CD4-positive, alpha-beta memory T cell (primary cell): ENCODE data around the gene THEMIS. TPM values are rescaled to one million over a fixed set of nuclear protein-coding genes. Genes with fewer than 3 reads are reported as not detected.
"Not testable (repeated sequence)": the region's sequence is repeated elsewhere in the genome, so short reads cannot be mapped to it uniquely, and the experiment has no call there.

Experiments
- CTCF ChIA-PET: fragments of 350-600 bp; sonication (Branson Sonifier 250); formaldehyde crosslinking; loops from one replicate; lab custom pipeline; 2021; ENCODE audit warnings: inconsistent platforms; ENCODE audit not compliant: partially characterized antibody; lab: Charles Lee
- POLR2A ChIA-PET: fragments of 350-600 bp; sonication (Branson Sonifier 250); formaldehyde crosslinking; loops from one replicate; lab custom pipeline; 2021; ENCODE audit not compliant: partially characterized antibody; lab: Charles Lee
- DNase-seq, 5 donors: peaks; one replicate each; pipeline versions ENCODE4 v3.0.0 to v3.0.0-alpha.2; 2020 to 2022; ENCODE audit warnings: mixed read lengths in 1 of 5
- H3K27ac ChIP-seq: one replicate; pipeline ENCODE4 v1.7.0; 2013; ENCODE audit warnings: low read depth, low read length
- H3K27me3 ChIP-seq: 2 replicates; pipeline ENCODE4 v1.7.0; 2013; ENCODE audit warnings: mild to moderate bottlenecking, low read length, moderate library complexity; ENCODE audit not compliant: insufficient read depth
- H3K36me3 ChIP-seq: 2 replicates; pipeline ENCODE4 v1.7.0; 2013; ENCODE audit warnings: mild to moderate bottlenecking, low read length, moderate library complexity; ENCODE audit not compliant: insufficient read depth
- H3K4me1 ChIP-seq: 2 replicates; pipeline ENCODE4 v1.7.0; 2013; ENCODE audit warnings: mild to moderate bottlenecking, low read length, moderate library complexity; ENCODE audit not compliant: insufficient read depth
- H3K4me3 ChIP-seq, 2 donors: one replicate each; pipeline ENCODE4 v1.7.0; 2013; ENCODE audit warnings: low read length in 2 of 2, mild to moderate bottlenecking in 1 of 2
- H3K9me3 ChIP-seq, 2 donors: one replicate each; pipeline ENCODE4 v1.7.0; 2013; ENCODE audit warnings: low read length in 2 of 2, control low read depth in 1 of 2; ENCODE audit not compliant: control insufficient read depth in 1 of 2
- H3K27ac Mint-ChIP-seq, 7 donors: one replicate each; pipeline ENCODE4 v1.8.0; 2020 to 2021; ENCODE audit warnings: mixed read lengths in 7 of 7, mild to moderate bottlenecking in 6 of 7, inconsistent platforms in 3 of 7, moderate library complexity in 3 of 7
- H3K27me3 Mint-ChIP-seq, 2 donors: one replicate each; pipeline ENCODE4 v1.8.0; 2020 to 2021; ENCODE audit warnings: mixed read lengths in 2 of 2
- H3K36me3 Mint-ChIP-seq, 2 donors: one replicate each; pipeline ENCODE4 v1.8.0; 2020 to 2021; ENCODE audit warnings: mixed read lengths in 2 of 2, inconsistent platforms in 1 of 2, mild to moderate bottlenecking in 1 of 2
- H3K4me1 Mint-ChIP-seq, 4 donors: one replicate each; pipeline ENCODE4 v1.8.0; 2020 to 2021; ENCODE audit warnings: mixed read lengths in 4 of 4, mild to moderate bottlenecking in 1 of 4
- H3K4me3 Mint-ChIP-seq, 8 donors: one replicate each; pipeline ENCODE4 v1.8.0; 2020 to 2021; ENCODE audit warnings: mixed read lengths in 8 of 8, mild to moderate bottlenecking in 7 of 8, moderate library complexity in 6 of 8, inconsistent platforms in 3 of 8
- H3K9me3 Mint-ChIP-seq, 8 donors: one replicate each; pipeline ENCODE4 v1.8.0; 2020 to 2021; ENCODE audit warnings: mixed read lengths in 8 of 8, mild to moderate bottlenecking in 5 of 8, inconsistent platforms in 3 of 8, moderate library complexity in 1 of 8
- intact Hi-C: fragments of 100-400 bp; cut with micrococcal nuclease; formaldehyde crosslinking; loops from one replicate; pipeline ENCODE4 v1.15.1; 2023
- polyA plus RNA-seq, 2 donors: library from polyadenylated mRNA; unstranded; fragments of 300-500 nt; fragmentation: Illumina TruSeq; gene quantifications; one replicate each; pipeline ENCODE4 v1.2.3, GENCODE V29; 2021
- total RNA-seq, 2 experiments: library from RNA; stranded (reverse); gene quantifications; one replicate each; pipeline ENCODE4 v1.2.3, GENCODE V29; 2021

The THEMIS gene
- total and polyA plus RNA-seq, 4 experiments from 2014 or later, result 58.1 to 112 (median 70.9) TPM

DNA sequence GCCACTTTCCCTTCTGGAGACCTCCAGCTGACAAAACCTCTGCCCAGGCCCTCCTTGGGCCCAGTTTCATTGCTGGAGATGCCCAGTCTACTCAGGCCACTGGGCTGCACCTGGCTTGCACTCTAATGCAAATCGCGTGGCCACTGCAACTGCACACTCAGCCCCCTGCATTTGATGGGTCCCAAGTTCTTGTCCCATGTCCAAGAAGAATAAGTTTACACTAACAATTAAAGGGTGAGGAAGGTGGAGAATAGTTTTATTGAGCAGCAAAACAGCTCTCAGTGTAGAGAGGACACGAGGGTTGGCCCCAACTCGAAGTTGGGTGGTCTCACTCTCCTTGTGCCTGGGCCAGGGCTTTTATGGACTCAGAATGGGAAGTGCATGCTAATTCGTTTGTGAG lies 31.9 kb upstream of the THEMIS start:
- no peak overlapping the region for H3K4me3 ChIP-seq
- H3K36me3 ChIP-seq, result no peaks in the 10 kb centered on the region
- no peaks in the 10 kb centered on the region for H3K27me3 Mint-ChIP-seq
- peaks cover 0 to 25% (median 15%) of the 10 kb centered on the region in 8 donors for H3K9me3 Mint-ChIP-seq
- intact Hi-C loops, result no loop called here
- H3K36me3 Mint-ChIP-seq, result peaks cover 9 to 17% of the 10 kb centered on the region in 2 donors
- peaks cover 0 to 5% of the 10 kb centered on the region in 2 donors for H3K9me3 ChIP-seq
- ChIA-PET POLR2A (interaction anchor here (1.1 to 7.0 kb wide), 2 partner anchors 16 to 32 kb away, joined by 3 to 77 read pairs; partner anchors contain the start of gene THEMIS), CTCF (interaction anchor here (0.6 kb wide), 1 partner anchor 11 kb away, joined by 3 read pairs; no protein-coding TSS in a partner anchor)
- H3K27me3 ChIP-seq, result no peaks in the 10 kb centered on the region
- DNase-seq, result no peak
- peaks cover 32% of the 10 kb centered on the region for H3K4me1 ChIP-seq
- H3K27ac Mint-ChIP-seq, result peak overlapping the region in 6 of 7 donors; percentile 30 to 94 (median 83)
- peaks cover 24 to 46% (median 34%) of the 10 kb centered on the region in 4 donors for H3K4me1 Mint-ChIP-seq
- H3K4me3 Mint-ChIP-seq, result peak overlapping the region in 3 of 8 donors; percentile 13 to 40 (median 31)
- no peak overlapping the region for H3K27ac ChIP-seq

DNA sequence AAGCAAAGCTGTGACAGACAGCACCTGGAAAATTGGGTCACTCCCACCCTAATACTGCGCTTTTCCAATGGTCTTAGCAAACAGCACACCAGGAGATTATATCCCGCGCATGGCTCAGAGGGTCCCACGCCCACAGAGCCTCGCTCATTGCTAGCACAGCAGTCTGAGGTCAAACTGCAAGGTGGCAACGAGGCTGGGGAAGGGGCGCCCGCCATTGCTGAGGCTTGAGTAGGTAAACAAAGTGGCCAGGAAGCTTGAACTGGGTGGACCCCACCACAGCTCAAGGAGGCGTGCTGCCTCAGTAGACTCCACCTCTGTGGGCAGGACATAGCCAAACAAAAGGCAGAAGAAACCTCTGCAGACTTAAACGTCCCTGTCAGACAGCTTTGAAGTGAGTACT lies 25.6 kb upstream of the THEMIS start:
- Mint-ChIP-seq H3K36me3 (peaks cover 8 to 13% of the 10 kb centered on the region in 2 donors), H3K4me1 (peaks cover 35 to 49% (median 45%) of the 10 kb centered on the region in 4 donors), H3K9me3 (peaks cover 0 to 24% (median 12%) of the 10 kb centered on the region in 8 donors), H3K27ac (peak overlapping the region in 1 of 7 donors; percentile 44)
- ChIA-PET CTCF (interaction anchor here (1.0 to 1.4 kb wide), 2 partner anchors 9 to 16 kb away, joined by 3 read pairs; no protein-coding TSS in a partner anchor), POLR2A (interaction anchor here (1.9 kb wide), 1 partner anchor 10 kb away, joined by 10 read pairs; no protein-coding TSS in a partner anchor)
- DNase-seq, H3K4me3 ChIP-seq, H3K36me3 ChIP-seq, H3K9me3 ChIP-seq, intact Hi-C loops, H3K27me3 Mint-ChIP-seq, H3K27ac ChIP-seq, H3K27me3 ChIP-seq, H3K4me3 Mint-ChIP-seq: not testable (repeated sequence)
- peaks cover 39% of the 10 kb centered on the region for H3K4me1 ChIP-seq

DNA sequence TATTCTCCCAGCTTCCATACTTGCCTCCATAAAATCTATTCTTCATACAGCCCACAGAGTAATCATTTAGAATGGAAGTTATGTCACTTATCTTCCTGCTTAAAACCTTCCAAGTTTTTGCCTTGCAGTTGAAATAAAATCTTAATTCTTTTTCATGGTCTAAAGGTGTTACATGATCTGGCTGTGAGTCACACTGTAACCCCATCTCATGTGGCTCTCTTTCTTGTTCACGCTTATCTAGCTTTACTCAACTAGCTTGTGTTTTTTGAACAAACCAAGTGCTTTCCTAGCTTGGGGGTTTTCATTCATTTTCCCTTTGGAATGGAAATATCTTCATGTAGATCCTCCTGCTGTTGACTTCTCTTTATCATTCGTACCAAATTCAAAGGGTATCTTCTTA lies 23.6 kb upstream of the THEMIS start:
- H3K4me3 ChIP-seq, result no peak overlapping the region
- H3K4me3 Mint-ChIP-seq, result peak overlapping the region in 3 of 8 donors; percentile 9 to 26 (median 14)
- peaks cover 0 to 24% (median 10%) of the 10 kb centered on the region in 8 donors for H3K9me3 Mint-ChIP-seq
- H3K27me3 ChIP-seq, result no peaks in the 10 kb centered on the region
- CTCF ChIA-PET, result interaction anchor here (1.0 kb wide), 1 partner anchor 48 kb away, joined by 3 read pairs; no protein-coding TSS in a partner anchor
- peaks cover 59% of the 10 kb centered on the region for H3K4me1 ChIP-seq
- H3K27ac ChIP-seq, result no peak overlapping the region
- H3K36me3 Mint-ChIP-seq, result peaks cover 8 to 13% of the 10 kb centered on the region in 2 donors
- no peaks in the 10 kb centered on the region for H3K27me3 Mint-ChIP-seq
- H3K4me1 Mint-ChIP-seq, result peaks cover 47 to 67% (median 59%) of the 10 kb centered on the region in 4 donors
- intact Hi-C loops, result no loop called here
- peak overlapping the region in 3 of 7 donors; percentile 0 to 64 (median 3) for H3K27ac Mint-ChIP-seq
- POLR2A ChIA-PET, result interaction anchor here (0.7 kb wide), 1 partner anchor 10 kb away, joined by 5 read pairs; no protein-coding TSS in a partner anchor
- no peak for DNase-seq
- no peaks in the 10 kb centered on the region for H3K9me3 ChIP-seq
- H3K36me3 ChIP-seq, result no peaks in the 10 kb centered on the region

DNA sequence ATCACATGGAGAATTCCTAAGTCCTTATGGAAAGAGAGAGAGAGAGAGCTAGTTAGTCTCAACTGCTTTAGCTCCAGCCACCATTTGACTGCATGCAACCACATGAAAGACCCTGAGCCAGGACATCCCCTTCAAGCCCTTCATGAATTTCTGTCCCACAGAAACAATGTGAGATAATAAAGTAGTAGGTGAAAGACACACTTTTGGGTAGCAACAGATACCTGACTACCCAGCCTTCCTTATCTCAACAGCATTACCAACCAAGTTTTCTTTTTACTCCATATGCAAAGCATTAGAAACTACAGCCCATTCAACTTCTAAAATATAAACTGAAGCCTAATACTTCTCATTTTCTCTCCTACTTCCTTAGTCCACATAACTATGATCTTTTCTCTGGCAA lies 23.2 kb upstream of the THEMIS start:
- POLR2A ChIA-PET, result interaction anchor here (0.7 kb wide), 1 partner anchor 10 kb away, joined by 5 read pairs; no protein-coding TSS in a partner anchor
- CTCF ChIA-PET, result interaction anchor here (1.0 kb wide), 1 partner anchor 48 kb away, joined by 3 read pairs; no protein-coding TSS in a partner anchor
- no peaks in the 10 kb centered on the region for H3K9me3 ChIP-seq
- H3K36me3 ChIP-seq, result no peaks in the 10 kb centered on the region
- Mint-ChIP-seq H3K4me3 (peak overlapping the region in 2 of 8 donors; percentile 14 to 26), H3K27ac (peak overlapping the region in 2 of 7 donors; percentile 3 to 64), H3K36me3 (peaks cover 7 to 13% of the 10 kb centered on the region in 2 donors), H3K4me1 (peaks cover 50 to 71% (median 63%) of the 10 kb centered on the region in 4 donors), H3K27me3 (no peaks in the 10 kb centered on the region), H3K9me3 (peaks cover 0 to 24% (median 9%) of the 10 kb centered on the region in 8 donors)
- no peaks in the 10 kb centered on the region for H3K27me3 ChIP-seq
- H3K27ac ChIP-seq, result no peak overlapping the region
- no peak overlapping the region for H3K4me3 ChIP-seq
- peaks cover 63% of the 10 kb centered on the region for H3K4me1 ChIP-seq
- intact Hi-C loops, result no loop called here
- no peak for DNase-seq

DNA sequence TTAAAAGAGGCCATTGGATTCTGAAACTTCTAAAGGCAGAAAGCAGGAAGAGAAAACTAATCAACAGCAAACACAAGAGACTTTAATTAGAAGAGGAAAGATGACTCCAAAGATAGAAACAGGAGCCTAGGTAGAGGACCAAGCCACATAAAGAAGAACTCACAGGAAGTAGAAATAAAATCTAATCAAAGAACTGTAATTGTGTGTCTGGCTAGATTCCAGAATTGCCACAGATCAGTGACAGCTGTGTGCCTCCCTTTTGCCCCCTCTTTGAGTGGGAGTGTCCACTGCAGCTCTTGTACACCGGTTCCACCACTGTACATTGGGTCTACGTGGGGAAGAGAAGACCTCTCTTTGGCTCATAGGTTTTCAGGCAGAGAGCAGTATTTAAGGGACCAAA lies 22.3 kb upstream of the THEMIS start:
- peaks cover 68% of the 10 kb centered on the region for H3K4me1 ChIP-seq
- intact Hi-C loops, result loop anchor here (1.0 kb wide), 1 partner anchor 11 kb away; no protein-coding TSS in a partner anchor

DNA sequence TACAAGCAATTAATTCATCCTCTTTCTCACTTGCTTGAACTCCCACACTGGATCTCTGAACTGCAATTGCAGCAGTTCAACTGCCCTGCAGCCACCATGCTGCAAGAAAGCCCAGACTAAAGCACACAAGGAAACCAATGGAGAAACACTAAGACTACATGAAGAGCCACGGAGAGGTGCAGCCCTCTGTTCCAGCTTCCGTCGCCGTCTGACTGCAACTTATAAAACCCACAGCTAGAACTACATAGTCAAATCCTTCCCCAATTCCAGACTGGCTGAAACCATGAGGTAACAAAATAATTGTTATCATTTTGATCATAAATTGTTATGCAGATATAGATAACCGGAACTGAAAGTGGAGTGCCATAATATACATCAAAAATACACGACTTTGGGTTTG lies 21.1 kb upstream of the THEMIS start:
- H3K4me1 ChIP-seq, result peaks cover 68% of the 10 kb centered on the region
- H3K9me3 Mint-ChIP-seq, result peaks cover 0 to 11% (median 0%) of the 10 kb centered on the region in 8 donors
- H3K9me3 ChIP-seq, result no peaks in the 10 kb centered on the region
- intact Hi-C loops, result no loop called here
- POLR2A ChIA-PET, result interaction anchor here (0.8 to 2.7 kb wide), 5 partner anchors 12 to 50 kb away, joined by 3 to 14 read pairs (median 4); no protein-coding TSS in a partner anchor
- DNase-seq, result no peak
- peaks cover 4 to 10% of the 10 kb centered on the region in 2 donors for H3K36me3 Mint-ChIP-seq
- H3K27me3 ChIP-seq, result no peaks in the 10 kb centered on the region
- no peaks in the 10 kb centered on the region for H3K27me3 Mint-ChIP-seq
- no peak overlapping the region for H3K4me3 ChIP-seq
- no peak overlapping the region for H3K27ac ChIP-seq
- H3K36me3 ChIP-seq, result no peaks in the 10 kb centered on the region
- CTCF ChIA-PET, result interaction anchor here (0.7 to 1.6 kb wide), 2 partner anchors 10 to 67 kb away, joined by 3 to 6 read pairs; no protein-coding TSS in a partner anchor
- H3K4me3 Mint-ChIP-seq, result peak overlapping the region; percentile 64 to 86 (median 79)
- H3K27ac Mint-ChIP-seq, result peak overlapping the region; percentile 52 to 88 (median 80)
- peaks cover 54 to 84% (median 64%) of the 10 kb centered on the region in 4 donors for H3K4me1 Mint-ChIP-seq

More for the DNA sequence above, 22.3 kb upstream of the THEMIS start:
- H3K36me3 Mint-ChIP-seq, result peaks cover 6 to 9% of the 10 kb centered on the region in 2 donors
- ChIA-PET CTCF (no interaction called here), POLR2A (interaction anchor here (0.6 to 2.7 kb wide), 4 partner anchors 12 to 25 kb away, joined by 3 to 14 read pairs (median 4); partner anchors contain the start of gene THEMIS)
- H3K27ac Mint-ChIP-seq, result peak overlapping the region in 5 of 7 donors; percentile 46 to 81 (median 70)
- H3K27me3 Mint-ChIP-seq, result no peaks in the 10 kb centered on the region
- H3K4me1 Mint-ChIP-seq, result peaks cover 53 to 74% (median 66%) of the 10 kb centered on the region in 4 donors
- Histone ChIP-seq H3K9me3 (no peaks in the 10 kb centered on the region), H3K27ac (no peak overlapping the region), H3K36me3 (no peaks in the 10 kb centered on the region), H3K4me3 (peak overlapping the region in 1 of 2 donors; percentile 16), H3K27me3 (no peaks in the 10 kb centered on the region)
- H3K9me3 Mint-ChIP-seq, result peaks cover 0 to 17% (median 5%) of the 10 kb centered on the region in 8 donors
- peak in 3 of 5 donors; percentile 39 to 42 (median 40) for DNase-seq
- peak overlapping the region in 7 of 8 donors; percentile 51 to 86 (median 80) for H3K4me3 Mint-ChIP-seq
